Measurements from ENCODE around the gene PRAMEF2. TPM values are rescaled to one million over a fixed set of nuclear protein-coding genes. Genes with fewer than 3 reads are reported as not detected.
"Not testable (repeated sequence)": the region's sequence is repeated elsewhere in the genome, so short reads cannot be mapped to it uniquely, and the experiment has no call there.

The PRAMEF2 gene
- total and polyA plus RNA-seq, 2 donors (not counting 3 experiments of a cell fraction or from before 2014, with no cell fraction given): not detected

DNA sequence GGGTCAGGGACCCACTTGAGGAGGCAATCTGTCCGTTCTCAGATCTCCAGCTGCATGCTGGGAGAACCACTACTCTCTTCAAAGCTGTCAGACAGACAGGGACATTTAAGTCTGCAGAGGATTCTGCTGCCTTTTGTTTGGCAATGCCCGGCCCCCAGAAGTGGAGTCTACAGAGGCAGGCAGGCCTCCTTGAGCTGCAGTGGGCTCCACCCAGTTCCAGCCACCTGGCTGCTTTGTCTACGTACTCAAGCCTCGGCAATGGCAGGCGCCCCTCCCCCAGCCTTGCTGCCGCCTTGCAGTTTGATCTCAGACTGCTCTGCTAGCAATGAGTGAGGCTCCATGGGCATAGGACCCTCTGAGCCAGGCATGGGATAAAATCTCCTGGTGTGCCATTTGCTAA is 37.8 kb upstream of the PRAMEF2 start:
- POLR2A ChIA-PET; H3K27ac ChIP-seq (ENCODE audit: insufficient read depth, low read depth, low read length); H3K9me1 ChIP-seq (replicated peaks; ENCODE audit: control insufficient read depth, extremely low read depth, insufficient read depth, low read length); H2AFZ ChIP-seq (ENCODE audit: low read depth, low read length); H3K79me2 ChIP-seq (ENCODE audit: control insufficient read depth, insufficient read depth, low read length); FAIRE-seq; H3K4me2 ChIP-seq (ENCODE audit: insufficient read depth, low read length); H3K36me3 ChIP-seq (ENCODE audit: control insufficient read depth in 2 of 2, extremely low read depth in 1 of 2, insufficient read depth in 2 of 2, low read length in 2 of 2); intact Hi-C loops (cut with micrococcal nuclease); CTCF ChIA-PET; dilution Hi-C loops (cut with MboI; ENCODE audit: extremely low pct_ligation_motif_present, low sequenced_read_pairs); H3K4me3 ChIP-seq (replicated peaks in 1 of 3; ENCODE audit: insufficient read depth in 1 of 3, low read depth in 1 of 3, low read length in 3 of 3); H3K27me3 ChIP-seq (ENCODE audit: control insufficient read depth in 2 of 2, insufficient read depth in 2 of 2, low read length in 2 of 2); H3K4me1 ChIP-seq (ENCODE audit: control insufficient read depth, extremely low read depth, insufficient read depth, low read length); BruUV-seq (replicated peaks); H3K9me3 ChIP-seq (replicated peaks; ENCODE audit: control insufficient read depth, insufficient read depth, low read length); H3K9ac ChIP-seq (replicated peaks; ENCODE audit: extremely low read depth, insufficient read depth, low read length); H4K20me1 ChIP-seq (replicated peaks; ENCODE audit: control insufficient read depth, extremely low read depth, insufficient read depth, low read length); DNase-seq (ENCODE audit: low read depth, low spot score): not testable (repeated sequence)

GRCh38 chr1:12831310-12831709 is 25.6 kb upstream of the PRAMEF2 start, which contains the start of gene PRAMEF11:
Gene PRAMEF11 (minus strand): TSS chr1:12831410. CDS start chr1:12828789, 2,621 bp downstream.
- H3K9me1 ChIP-seq (replicated peaks; ENCODE audit: control insufficient read depth, extremely low read depth, insufficient read depth, low read length); BruUV-seq (replicated peaks); CTCF ChIA-PET; H3K4me3 ChIP-seq (replicated peaks in 1 of 3; ENCODE audit: insufficient read depth in 1 of 3, low read depth in 1 of 3, low read length in 3 of 3); H3K9ac ChIP-seq (replicated peaks; ENCODE audit: extremely low read depth, insufficient read depth, low read length); H3K79me2 ChIP-seq (ENCODE audit: control insufficient read depth, insufficient read depth, low read length); H4K20me1 ChIP-seq (replicated peaks; ENCODE audit: control insufficient read depth, extremely low read depth, insufficient read depth, low read length); FAIRE-seq; H3K27ac ChIP-seq (ENCODE audit: insufficient read depth, low read depth, low read length); DNase-seq (ENCODE audit: low read depth, low spot score); dilution Hi-C loops (cut with MboI; ENCODE audit: extremely low pct_ligation_motif_present, low sequenced_read_pairs); H3K9me3 ChIP-seq (replicated peaks; ENCODE audit: control insufficient read depth, insufficient read depth, low read length); H3K4me2 ChIP-seq (ENCODE audit: insufficient read depth, low read length); H3K27me3 ChIP-seq (ENCODE audit: control insufficient read depth in 2 of 2, insufficient read depth in 2 of 2, low read length in 2 of 2); H3K4me1 ChIP-seq (ENCODE audit: control insufficient read depth, extremely low read depth, insufficient read depth, low read length); intact Hi-C loops (cut with micrococcal nuclease); H2AFZ ChIP-seq (ENCODE audit: low read depth, low read length); H3K36me3 ChIP-seq (ENCODE audit: control insufficient read depth in 2 of 2, extremely low read depth in 1 of 2, insufficient read depth in 2 of 2, low read length in 2 of 2); POLR2A ChIA-PET: not testable (repeated sequence)

GRCh38 chr1:12833251-12833650 is 23.6 kb upstream of the PRAMEF2 start:
- POLR2A ChIA-PET; CTCF ChIA-PET; H3K9me1 ChIP-seq (replicated peaks; ENCODE audit: control insufficient read depth, extremely low read depth, insufficient read depth, low read length); H3K4me1 ChIP-seq (ENCODE audit: control insufficient read depth, extremely low read depth, insufficient read depth, low read length); dilution Hi-C loops (cut with MboI; ENCODE audit: extremely low pct_ligation_motif_present, low sequenced_read_pairs); FAIRE-seq; H3K27me3 ChIP-seq (ENCODE audit: control insufficient read depth in 2 of 2, insufficient read depth in 2 of 2, low read length in 2 of 2); H3K4me2 ChIP-seq (ENCODE audit: insufficient read depth, low read length); H3K9ac ChIP-seq (replicated peaks; ENCODE audit: extremely low read depth, insufficient read depth, low read length); H3K79me2 ChIP-seq (ENCODE audit: control insufficient read depth, insufficient read depth, low read length); H4K20me1 ChIP-seq (replicated peaks; ENCODE audit: control insufficient read depth, extremely low read depth, insufficient read depth, low read length); DNase-seq (ENCODE audit: low read depth, low spot score); H3K27ac ChIP-seq (ENCODE audit: insufficient read depth, low read depth, low read length); H3K36me3 ChIP-seq (ENCODE audit: control insufficient read depth in 2 of 2, extremely low read depth in 1 of 2, insufficient read depth in 2 of 2, low read length in 2 of 2); H3K4me3 ChIP-seq (replicated peaks in 1 of 3; ENCODE audit: insufficient read depth in 1 of 3, low read depth in 1 of 3, low read length in 3 of 3); H2AFZ ChIP-seq (ENCODE audit: low read depth, low read length); intact Hi-C loops (cut with micrococcal nuclease); BruUV-seq (replicated peaks); H3K9me3 ChIP-seq (replicated peaks; ENCODE audit: control insufficient read depth, insufficient read depth, low read length): not testable (repeated sequence)

GRCh38 chr1:12848620-12849019 is 8.3 kb upstream of the PRAMEF2 start, which contains the start of gene HNRNPCL1:
Gene HNRNPCL1 (minus strand): TSS chr1:12848720. CDS start chr1:12848289, 431 bp downstream.
- H3K9me3 ChIP-seq (replicated peaks; ENCODE audit: control insufficient read depth, insufficient read depth, low read length); H3K27me3 ChIP-seq (ENCODE audit: control insufficient read depth in 2 of 2, insufficient read depth in 2 of 2, low read length in 2 of 2); H4K20me1 ChIP-seq (replicated peaks; ENCODE audit: control insufficient read depth, extremely low read depth, insufficient read depth, low read length); H3K9me1 ChIP-seq (replicated peaks; ENCODE audit: control insufficient read depth, extremely low read depth, insufficient read depth, low read length); H3K9ac ChIP-seq (replicated peaks; ENCODE audit: extremely low read depth, insufficient read depth, low read length); POLR2A ChIA-PET; FAIRE-seq; H3K4me3 ChIP-seq (replicated peaks in 1 of 3; ENCODE audit: insufficient read depth in 1 of 3, low read depth in 1 of 3, low read length in 3 of 3); H2AFZ ChIP-seq (ENCODE audit: low read depth, low read length); H3K4me2 ChIP-seq (ENCODE audit: insufficient read depth, low read length); H3K79me2 ChIP-seq (ENCODE audit: control insufficient read depth, insufficient read depth, low read length); H3K36me3 ChIP-seq (ENCODE audit: control insufficient read depth in 2 of 2, extremely low read depth in 1 of 2, insufficient read depth in 2 of 2, low read length in 2 of 2); DNase-seq (ENCODE audit: low read depth, low spot score); dilution Hi-C loops (cut with MboI; ENCODE audit: extremely low pct_ligation_motif_present, low sequenced_read_pairs); H3K27ac ChIP-seq (ENCODE audit: insufficient read depth, low read depth, low read length); H3K4me1 ChIP-seq (ENCODE audit: control insufficient read depth, extremely low read depth, insufficient read depth, low read length); BruUV-seq (replicated peaks); CTCF ChIA-PET; intact Hi-C loops (cut with micrococcal nuclease): not testable (repeated sequence)

Measured in endothelial cell of umbilical vein (primary cell).